HG02943 (cell line): ENCODE results near the gene SLC38A5.
A peak's percentile ranks its signal among the peaks of the same experiment; 100 is the strongest.

Experiments used
- ATAC-seq: cut with Tn5 transposase; IDR thresholded peaks from one replicate; pipeline ENCODE4 v1.9.1; 2021; ENCODE audit warnings: mild to moderate bottlenecking, low read depth, moderate library complexity; ENCODE audit not compliant: unreplicated experiment

Gene SLC38A5

DNA sequence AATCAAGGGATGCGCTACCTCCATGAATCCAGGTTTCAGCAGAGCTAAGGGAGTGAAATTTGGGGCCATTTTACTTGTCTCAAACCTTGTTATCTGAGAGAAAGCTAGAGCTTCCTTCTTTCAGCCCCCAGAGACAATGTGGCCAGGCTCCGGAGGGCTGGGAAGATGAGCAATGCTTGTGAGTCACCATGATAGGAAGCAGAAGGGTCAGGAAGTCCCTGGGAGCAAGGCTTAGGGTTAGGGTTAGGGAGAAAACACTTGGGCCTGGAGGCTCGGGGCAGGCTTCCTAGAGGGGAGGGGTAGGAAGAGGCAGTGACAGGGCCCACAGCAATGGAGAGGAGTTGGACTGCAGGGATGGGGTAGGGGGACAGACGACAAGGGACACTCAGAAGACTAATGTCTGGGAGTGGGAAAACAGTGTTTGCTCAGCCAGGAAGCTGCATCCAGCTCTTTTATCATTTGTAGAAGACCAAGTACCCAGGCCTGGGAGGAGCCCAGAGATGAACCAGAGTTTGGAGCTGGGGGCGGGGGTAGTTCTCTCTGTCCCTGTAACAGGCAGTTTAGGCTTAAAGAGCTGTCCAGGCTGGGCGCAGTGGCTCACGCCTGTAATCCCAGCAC, 22.3 kb upstream of the SLC38A5 start:
- no peak for ATAC-seq

GRCh38 chrX:48491809-48492208, 21.7 kb upstream of the SLC38A5 start:
- no peak for ATAC-seq

GRCh38 chrX:48490661-48491060, 20.6 kb upstream of the SLC38A5 start:
- ATAC-seq, result no peak

DNA sequence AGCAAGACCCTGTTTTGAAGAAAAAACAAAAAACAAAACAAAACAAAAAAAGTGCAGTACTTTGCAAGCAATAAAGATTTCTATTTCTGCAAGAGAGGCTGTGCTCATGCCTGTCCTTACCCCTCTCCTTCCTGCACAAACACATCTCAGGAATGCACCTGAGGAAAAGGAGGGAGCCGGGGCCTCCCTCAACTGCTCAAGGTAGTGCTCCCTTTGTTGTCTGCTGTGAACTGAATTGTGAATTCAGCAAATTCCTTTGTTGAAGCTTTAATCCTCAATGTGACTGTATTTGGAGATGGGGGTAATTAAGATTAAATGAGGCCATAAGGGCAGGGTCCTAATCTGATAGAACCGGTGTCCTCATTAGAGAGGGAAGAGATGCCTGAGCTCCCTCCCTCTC, 19.8 kb upstream of the SLC38A5 start:
- no peak for ATAC-seq

GRCh38 chrX:48489296-48489695, 19.2 kb upstream of the SLC38A5 start:
- no peak for ATAC-seq

DNA sequence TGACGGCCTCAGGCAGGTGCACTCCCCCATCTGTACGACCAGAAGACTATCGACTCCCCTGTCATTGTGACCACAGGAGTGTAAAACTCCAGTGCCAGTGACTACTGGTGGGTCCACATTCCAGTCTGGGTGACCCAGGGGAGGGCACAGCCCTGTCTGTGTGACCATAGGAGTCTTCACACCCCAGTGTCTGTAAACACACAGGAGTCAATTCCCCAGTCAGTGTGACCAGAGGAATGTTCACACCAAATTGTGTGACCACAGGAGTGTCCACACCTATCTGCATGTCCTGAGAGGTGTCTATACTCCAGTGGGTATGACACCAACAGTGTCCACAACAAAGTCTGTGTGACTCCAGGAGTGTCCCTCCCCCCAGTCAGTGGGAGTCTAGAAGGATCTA, 18.0 kb upstream of the SLC38A5 start:
- ATAC-seq, result no peak

DNA sequence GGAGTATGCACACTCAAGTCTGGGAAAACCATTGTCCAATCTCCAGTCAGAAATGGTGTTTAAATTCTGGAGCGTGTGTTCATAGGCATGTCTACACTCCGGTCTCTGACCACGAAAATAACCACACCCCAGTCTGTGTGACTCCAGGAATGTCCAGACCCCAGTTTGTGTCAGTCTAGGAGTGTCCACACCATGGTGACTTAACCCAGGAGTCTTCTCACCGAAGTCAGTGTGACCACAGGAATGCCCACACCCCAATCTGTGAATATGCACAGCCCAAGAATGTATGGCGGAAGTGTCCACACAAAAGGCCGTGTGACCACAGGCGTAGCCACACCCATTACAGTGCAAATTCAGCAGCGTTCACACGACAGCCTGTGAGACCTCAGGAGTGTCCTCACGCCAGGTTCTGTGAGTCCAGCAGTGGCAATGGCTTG, 17.3 kb upstream of the SLC38A5 start:
- ATAC-seq, result no peak

DNA sequence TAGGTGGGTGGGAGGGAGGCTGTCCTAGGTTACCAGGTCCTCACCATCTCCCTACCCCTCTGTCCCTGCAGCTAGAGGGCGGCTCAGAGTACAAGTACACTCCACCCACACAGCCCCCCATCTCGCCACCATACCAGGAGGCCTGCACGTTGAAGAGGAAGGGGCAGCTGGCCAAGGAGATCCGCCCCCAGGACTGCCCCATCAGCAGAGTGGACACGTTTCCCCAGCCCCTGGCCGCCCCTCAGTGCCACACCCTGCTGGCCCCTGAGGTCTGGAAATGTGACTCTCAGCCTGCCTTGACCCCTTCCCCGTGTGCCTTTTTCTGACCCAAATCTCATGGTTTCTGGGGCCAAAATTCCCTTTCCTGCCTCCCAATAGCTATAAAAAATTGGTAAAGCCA, 12.5 kb upstream of the SLC38A5 start:
- no peak for ATAC-seq

DNA sequence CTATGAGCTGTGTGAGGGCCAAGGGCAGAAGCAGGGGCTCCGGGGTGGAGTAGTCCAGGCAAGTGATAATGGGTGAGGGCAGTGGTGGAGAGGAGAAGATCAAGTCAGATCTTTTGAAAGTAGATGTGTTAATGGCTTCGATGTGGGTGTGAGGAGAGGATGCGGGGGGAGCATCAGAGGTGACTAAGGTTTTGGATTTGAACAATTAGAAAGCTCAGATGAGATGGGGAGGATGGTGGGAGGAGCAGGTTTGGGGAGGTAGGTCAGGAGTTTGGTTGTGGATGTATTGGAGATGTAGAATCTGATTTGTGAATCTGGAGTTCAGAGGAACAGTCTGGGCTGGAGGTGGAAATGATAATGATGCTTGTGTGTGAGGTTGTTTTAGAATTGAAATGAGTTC, 10.5 kb upstream of the SLC38A5 start:
- no peak for ATAC-seq

DNA sequence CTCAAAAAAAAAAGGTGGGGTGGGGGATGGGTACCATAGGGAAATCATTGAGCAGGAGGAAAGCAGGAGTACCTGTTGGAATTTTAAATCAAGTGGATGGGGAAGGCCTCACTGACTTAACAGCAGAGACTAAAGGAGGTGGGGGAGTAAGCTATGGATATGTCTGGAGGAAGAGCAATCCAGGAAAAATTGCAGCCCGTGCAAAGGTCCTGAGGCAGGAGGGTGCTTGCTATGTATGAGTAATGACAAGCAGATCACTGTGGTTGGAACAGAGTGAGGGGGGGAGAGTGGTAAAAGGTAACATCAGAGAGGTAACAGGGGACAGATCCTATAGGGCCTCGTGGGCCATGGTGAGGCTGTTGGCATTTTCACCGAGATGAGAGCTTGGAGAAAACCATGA, 10.1 kb upstream of the SLC38A5 start:
- no peak for ATAC-seq

DNA sequence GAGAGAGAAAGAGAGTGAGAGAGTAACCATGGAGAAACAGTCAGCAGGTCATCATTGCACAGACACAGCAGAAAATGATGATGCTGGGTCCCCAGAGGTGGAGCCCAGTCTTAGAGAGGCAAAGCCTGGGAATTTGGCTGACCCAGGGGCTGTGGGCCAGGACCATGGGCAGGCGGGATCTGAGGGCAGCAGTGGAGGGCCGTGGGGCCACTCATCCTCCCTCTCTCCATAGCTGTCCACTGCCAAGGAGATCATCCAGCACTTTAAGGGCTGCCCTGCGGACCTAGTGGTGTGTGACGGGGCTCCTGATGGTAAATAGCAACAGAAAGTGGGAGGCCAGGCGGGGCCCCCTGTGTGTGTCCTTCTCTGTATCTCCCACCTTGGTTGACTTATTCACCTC, 8.7 kb upstream of the SLC38A5 start:
- no peak for ATAC-seq

DNA sequence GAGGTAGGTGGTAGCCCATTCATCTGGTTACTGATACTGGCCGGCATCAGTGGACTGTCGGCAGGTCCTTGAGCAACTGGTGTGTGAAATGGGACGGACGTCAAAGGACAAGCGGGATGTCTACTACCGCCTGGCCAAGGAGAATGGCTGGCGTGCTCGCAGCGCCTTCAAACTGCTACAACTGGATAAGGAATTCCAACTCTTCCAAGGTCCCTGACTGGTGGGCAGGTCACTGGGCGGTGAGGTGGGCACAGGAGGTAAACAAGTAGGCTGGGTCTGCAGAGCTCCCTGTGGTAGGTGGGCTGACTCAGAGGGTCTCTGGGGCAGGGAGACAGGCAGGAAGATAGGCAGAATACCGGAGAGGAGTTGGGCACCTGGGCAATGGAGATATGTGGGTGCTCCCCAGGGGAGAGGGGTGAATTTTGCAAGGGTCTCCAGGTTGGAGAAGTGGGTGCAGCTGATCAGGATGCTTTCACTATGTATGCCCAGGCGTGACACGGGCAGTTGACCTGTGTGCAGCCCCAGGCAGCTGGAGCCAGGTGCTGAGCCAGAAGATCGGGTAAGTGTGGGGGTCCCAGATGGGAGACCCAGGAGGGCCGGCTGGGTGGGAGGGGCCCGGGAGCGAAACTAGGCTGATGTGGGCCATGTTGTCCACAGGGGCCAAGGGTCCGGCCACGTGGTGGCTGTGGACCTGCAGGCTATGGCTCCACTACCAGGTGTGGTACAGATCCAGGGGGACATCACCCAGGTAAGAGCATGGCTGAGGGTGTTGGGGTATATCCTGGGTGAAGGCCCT, 8.1 kb upstream of the SLC38A5 start:
- ATAC-seq, result no peak

GRCh38 chrX:48476919-48477318, 6.9 kb upstream of the SLC38A5 start:
- ATAC-seq, result no peak

GRCh38 chrX:48475774-48476577, 5.9 kb upstream of the SLC38A5 start, which contains the start of gene FTSJ1:
Gene FTSJ1, plus strand, starts transcription at chrX:48476199. Its CDS starts 1,849 bp downstream, at chrX:48478048.
- peak; percentile 70 for ATAC-seq

- ATAC-seq, result no peak
These were observed 5.2 kb upstream of the SLC38A5 start for GRCh38 chrX:48475296-48475695.

GRCh38 chrX:48474581-48474980, 4.5 kb upstream of the SLC38A5 start:
- no peak for ATAC-seq

- ATAC-seq, result no peak
These were observed 4.1 kb upstream of the SLC38A5 start for GRCh38 chrX:48474127-48474526.

- no peak for ATAC-seq
These were observed 3.6 kb upstream of the SLC38A5 start for GRCh38 chrX:48473704-48473990.

DNA sequence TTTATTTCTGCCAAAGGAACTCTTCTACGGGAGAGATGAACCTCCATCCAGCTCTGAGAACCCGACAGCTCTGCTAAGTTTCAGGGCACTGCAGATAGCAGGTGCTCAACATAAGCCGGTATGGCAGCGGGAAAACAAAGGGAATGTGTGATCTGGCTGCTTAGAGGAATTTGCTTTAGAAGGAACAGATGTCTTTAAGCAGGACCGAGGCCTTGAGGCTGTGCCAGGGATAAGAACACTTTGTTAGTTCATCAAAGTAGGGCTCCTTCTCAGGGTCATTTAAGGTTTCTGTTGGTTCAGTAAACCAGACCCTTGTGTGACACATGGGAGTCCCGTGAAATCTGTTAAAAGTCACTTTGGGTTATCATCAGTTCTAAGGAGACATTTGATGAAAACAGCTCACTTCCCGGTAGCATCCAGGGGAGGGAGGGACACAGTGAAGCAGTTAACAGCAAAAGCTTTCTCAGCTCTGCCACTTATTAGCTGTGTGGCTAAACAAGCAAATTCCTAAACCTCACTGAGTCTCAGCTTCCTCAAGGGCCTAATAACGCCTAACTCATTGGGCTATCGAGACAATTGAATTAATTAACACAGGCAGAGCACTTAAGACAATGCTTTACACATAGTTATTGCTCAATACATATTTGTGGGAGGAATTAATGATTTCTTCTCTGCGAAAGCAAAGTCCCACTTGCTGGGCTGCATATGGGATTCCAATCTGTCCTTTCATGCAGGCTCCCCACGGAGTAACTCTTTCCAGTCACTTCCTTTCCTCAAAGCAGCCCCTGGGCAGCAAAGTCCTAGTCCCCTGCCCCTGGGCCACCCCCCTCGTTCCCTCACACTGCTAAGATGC, 3.0 kb upstream of the SLC38A5 start:
- ATAC-seq, result no peak

GRCh38 chrX:48472225-48472624, 2.2 kb upstream of the SLC38A5 start:
- ATAC-seq, result no peak

DNA sequence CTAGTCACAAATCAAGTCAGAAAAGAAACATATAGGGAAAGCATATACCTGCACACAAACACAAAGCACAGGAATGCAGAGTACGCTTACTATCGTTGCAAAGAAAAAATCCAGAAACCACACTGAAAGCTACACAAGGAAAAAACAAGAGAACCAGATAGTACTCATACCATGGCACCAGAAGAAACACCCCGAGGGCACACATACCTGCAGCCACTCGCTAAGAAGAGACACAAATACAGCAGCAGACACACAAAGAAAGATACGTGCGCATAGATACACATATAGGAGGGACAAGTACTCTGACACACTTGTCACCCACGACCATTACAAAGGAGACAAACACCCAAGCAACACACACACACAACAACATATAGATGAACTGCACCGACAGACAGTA, 1.4 kb upstream of the SLC38A5 start:
- ATAC-seq, result no peak
